Adrenal gland (tissue), 5 donors: Measurements from ENCODE around the gene ITGBL1.

Source experiments
- CTCF ChIP-seq, 6 experiments: fragments of 450-650 bp in 4 of 6; fragments of 200-600 bp in 2 of 6; sonication (generic) in 1 of 6; IDR thresholded peaks; 1 replicate in 5 of 6; 2 replicates in 1 of 6; pipeline versions ENCODE4 v1.5.1 to v1.8.0; 2016 to 2021; ENCODE audit warnings: antibody characterized with exemption in 6 of 6, mild to moderate bottlenecking in 2 of 6, moderate library complexity in 1 of 6
- POLR2A ChIP-seq, 2 donors: fragments of 450-650 bp; IDR thresholded peaks; one replicate each; pipeline ENCODE4 v1.6.1; 2017; ENCODE audit warnings: antibody characterized with exemption in 2 of 2, mild to moderate bottlenecking in 2 of 2, moderate library complexity in 1 of 2
- donor health status: DM: no; HTN: no; CAD: no.

- no peak for TF ChIP-seq CTCF (IDR thresholded peaks at IDR 0.05)
- TF ChIP-seq POLR2A (IDR thresholded peaks at IDR 0.05) = no peak
Measured at GRCh38 chr13:101454767-101455166, 2.3 kb downstream of the ITGBL1 start.
